ACC112 (cell line): ENCODE results near the gene THRSP.
A peak's percentile ranks its signal among the peaks of the same experiment; 100 is the strongest.
"Not testable (repeated sequence)": the region's sequence is repeated elsewhere in the genome, so short reads cannot be mapped to it uniquely, and the experiment has no call there.

ENCODE experiments used
- H2AFZ ChIP-seq: fragments of 200-600 bp; sonication (generic); one replicate; pipeline ENCODE4 v1.6.0; 2017; ENCODE audit warnings: antibody characterized with exemption, low read length; ENCODE audit not compliant: unreplicated experiment
- H3K27ac ChIP-seq: fragments of 200-600 bp; sonication (generic); 2 replicates; pipeline ENCODE4 v1.5.1; 2014; ENCODE audit warnings: low read depth, mild to moderate bottlenecking, antibody characterized with exemption, low read length, moderate library complexity
- H3K27me3 ChIP-seq: fragments of 200-600 bp; sonication (generic); 2 replicates; pipeline ENCODE4 v1.6.1; 2014; ENCODE audit warnings: mild to moderate bottlenecking, antibody characterized with exemption, low read length, moderate library complexity, mixed read lengths; ENCODE audit not compliant: insufficient read depth
- H3K36me3 ChIP-seq: fragments of 200-600 bp; sonication (generic); 2 replicates; pipeline ENCODE4 v1.6.1; 2016; ENCODE audit warnings: mild to moderate bottlenecking, antibody characterized with exemption, low read length, moderate library complexity, mixed read lengths; ENCODE audit not compliant: insufficient read depth
- H3K4me1 ChIP-seq: fragments of 200-600 bp; sonication (generic); one replicate; pipeline ENCODE4 v1.6.1; 2016; ENCODE audit warnings: low read length, mixed read lengths; ENCODE audit not compliant: insufficient read depth, unreplicated experiment, control insufficient read depth
- H3K4me3 ChIP-seq: fragments of 200-600 bp; sonication (generic); 2 replicates; pipeline ENCODE4 v1.5.1; 2014; ENCODE audit warnings: mild to moderate bottlenecking, low read depth, low read length
- H3K79me2 ChIP-seq: fragments of 200-600 bp; sonication (generic); one replicate; pipeline ENCODE4 v1.6.0; 2016; ENCODE audit warnings: low read length; ENCODE audit not compliant: control insufficient read depth, unreplicated experiment, insufficient read depth

THRSP gene

GRCh38 chr11:78079232-78080083, 15.8 kb downstream of the THRSP start, which contains the start of gene NDUFC2:
TSS of gene NDUFC2 (minus strand) at chr11:78079862. CDS start at chr11:78079744, 118 bp downstream.
- peak within 1 kb of the TSS; percentile 86 for H3K4me3 ChIP-seq
- H3K79me2 ChIP-seq = peaks cover 50% of the 10 kb centered on the region
- H2AFZ ChIP-seq = peak within 1 kb of the TSS; percentile 88
- H3K27ac ChIP-seq = peak within 1 kb of the TSS; percentile 53
- H3K27me3 ChIP-seq = no peaks in the 10 kb centered on the region
- H3K4me1 ChIP-seq = peaks cover 15% of the 10 kb centered on the region
- H3K36me3 ChIP-seq = no peaks in the 10 kb centered on the region

DNA sequence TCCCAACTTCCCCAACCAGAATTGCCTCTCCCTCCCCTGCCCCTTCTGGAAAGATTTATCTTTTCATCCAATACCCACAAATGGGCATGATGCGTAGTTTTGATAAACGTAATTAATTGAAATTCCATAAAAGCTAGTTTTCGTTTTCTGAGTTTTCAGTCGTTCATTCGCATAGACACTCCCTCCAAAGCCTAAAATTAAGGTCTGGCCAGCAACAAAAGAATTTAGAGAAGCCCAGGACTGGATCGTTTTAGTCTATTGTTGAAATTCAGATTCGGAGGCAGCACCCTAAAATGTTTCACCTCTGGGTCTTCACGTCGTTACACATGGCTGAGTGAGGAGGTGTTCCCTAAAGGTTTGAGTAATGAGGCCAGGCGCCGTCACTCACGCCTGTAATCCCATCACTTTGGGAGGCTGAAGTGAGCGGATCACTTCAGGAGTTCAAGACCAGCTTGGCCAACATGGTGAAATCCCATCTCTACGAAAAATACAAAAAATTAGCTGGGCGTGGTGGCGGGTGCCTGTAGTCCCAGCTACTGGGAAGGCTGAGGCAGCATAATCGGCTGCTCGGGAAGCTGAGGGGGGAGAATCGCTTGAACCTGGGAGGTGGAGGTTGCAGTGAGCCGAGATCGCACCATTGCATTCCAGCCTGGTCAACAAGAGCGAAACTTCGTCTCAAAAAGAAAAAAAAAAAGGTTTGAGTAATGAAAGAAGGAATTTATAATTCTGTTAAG, 16.6 kb downstream of the THRSP start:
- Histone ChIP-seq H3K4me3 (peak overlapping the region; percentile 86), H3K27ac (peak overlapping the region; percentile 53), H3K27me3 (no peaks in the 10 kb centered on the region), H3K4me1 (peaks cover 15% of the 10 kb centered on the region), H2AFZ (peak overlapping the region; percentile 88), H3K79me2 (peaks cover 43% of the 10 kb centered on the region), H3K36me3 (no peaks in the 10 kb centered on the region)

- H3K36me3 ChIP-seq = no peaks in the 10 kb centered on the region
- H3K27ac ChIP-seq = no peak overlapping the region
- H3K4me1 ChIP-seq = peaks cover 15% of the 10 kb centered on the region
- no peak overlapping the region for H3K4me3 ChIP-seq
- H3K27me3 ChIP-seq = no peaks in the 10 kb centered on the region
- no peak overlapping the region for H2AFZ ChIP-seq
- peaks cover 36% of the 10 kb centered on the region for H3K79me2 ChIP-seq
These were observed 17.3 kb downstream of the THRSP start for GRCh38 chr11:78080818-78081495.

GRCh38 chr11:78081583-78081982, 17.9 kb downstream of the THRSP start:
- no peak overlapping the region for H3K4me3 ChIP-seq

DNA sequence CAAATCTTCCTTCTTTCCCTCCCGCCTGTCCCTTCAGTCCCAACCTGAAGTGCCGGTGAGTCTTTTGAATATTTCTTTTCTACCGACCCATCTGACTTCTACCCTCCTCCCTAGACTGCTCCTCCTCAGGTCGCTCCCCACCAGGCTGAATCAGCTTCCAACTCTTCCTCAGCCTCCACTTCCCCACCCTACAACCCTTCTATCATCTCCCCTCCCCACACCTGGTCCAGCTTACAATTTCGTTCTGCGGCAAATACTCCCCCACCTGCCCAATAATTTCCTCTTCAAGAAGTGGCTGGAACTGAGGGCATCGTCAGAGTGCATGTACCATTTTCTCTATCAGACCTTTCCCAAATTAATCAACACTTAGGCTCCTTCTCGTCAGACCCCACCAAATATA, 18.5 kb downstream of the THRSP start:
- Histone ChIP-seq H3K27ac (no peak overlapping the region), H3K27me3 (no peaks in the 10 kb centered on the region), H2AFZ (no peak overlapping the region), H3K4me3 (no peak overlapping the region), H3K4me1 (peaks cover 11% of the 10 kb centered on the region), H3K36me3 (no peaks in the 10 kb centered on the region), H3K79me2 (peaks cover 25% of the 10 kb centered on the region)

More at GRCh38 chr11:78081583-78081982, 17.9 kb downstream of the THRSP start:
- H3K27ac ChIP-seq = no peak overlapping the region
- H3K79me2 ChIP-seq = peaks cover 31% of the 10 kb centered on the region
- H3K4me1 ChIP-seq = peaks cover 15% of the 10 kb centered on the region
- no peaks in the 10 kb centered on the region for H3K36me3 ChIP-seq
- no peaks in the 10 kb centered on the region for H3K27me3 ChIP-seq
- H2AFZ ChIP-seq = no peak overlapping the region

DNA sequence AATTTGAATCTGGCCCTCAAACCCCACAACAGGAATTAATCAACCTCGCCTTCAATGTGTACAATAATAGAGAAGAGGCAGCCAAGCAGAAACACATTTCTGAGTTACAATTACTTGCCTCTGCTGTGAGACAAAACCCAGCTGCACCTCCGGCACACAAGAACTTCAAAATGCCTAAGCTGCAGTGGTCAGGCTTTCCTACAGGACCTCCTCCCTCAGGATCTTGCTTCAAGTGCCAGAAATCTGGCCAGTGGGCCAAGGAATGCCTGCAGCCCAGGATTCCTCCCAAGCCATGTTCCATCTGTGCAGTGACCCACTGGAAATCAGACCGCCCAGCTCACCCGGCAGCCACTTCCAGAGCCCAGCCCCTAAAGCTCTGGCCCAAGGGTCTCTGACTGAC, 19.4 kb downstream of the THRSP start:
- no peak overlapping the region for H3K27ac ChIP-seq
- H3K4me1 ChIP-seq = peaks cover 6% of the 10 kb centered on the region
- no peaks in the 10 kb centered on the region for H3K27me3 ChIP-seq
- H2AFZ ChIP-seq = no peak overlapping the region
- H3K36me3 ChIP-seq = no peaks in the 10 kb centered on the region
- no peak overlapping the region for H3K4me3 ChIP-seq
- peaks cover 16% of the 10 kb centered on the region for H3K79me2 ChIP-seq

- H3K36me3 ChIP-seq, H3K27me3 ChIP-seq, H3K79me2 ChIP-seq, H3K4me3 ChIP-seq, H2AFZ ChIP-seq, H3K27ac ChIP-seq, H3K4me1 ChIP-seq: not testable (repeated sequence)
These were observed 20.8 kb downstream of the THRSP start for GRCh38 chr11:78084506-78084905.

GRCh38 chr11:78085972-78086371, 22.3 kb downstream of the THRSP start:
- H3K4me1 ChIP-seq = no peaks in the 10 kb centered on the region
- no peaks in the 10 kb centered on the region for H3K27me3 ChIP-seq
- H3K36me3 ChIP-seq = no peaks in the 10 kb centered on the region
- no peak overlapping the region for H2AFZ ChIP-seq
- no peak overlapping the region for H3K4me3 ChIP-seq
- no peaks in the 10 kb centered on the region for H3K79me2 ChIP-seq
- no peak overlapping the region for H3K27ac ChIP-seq

DNA sequence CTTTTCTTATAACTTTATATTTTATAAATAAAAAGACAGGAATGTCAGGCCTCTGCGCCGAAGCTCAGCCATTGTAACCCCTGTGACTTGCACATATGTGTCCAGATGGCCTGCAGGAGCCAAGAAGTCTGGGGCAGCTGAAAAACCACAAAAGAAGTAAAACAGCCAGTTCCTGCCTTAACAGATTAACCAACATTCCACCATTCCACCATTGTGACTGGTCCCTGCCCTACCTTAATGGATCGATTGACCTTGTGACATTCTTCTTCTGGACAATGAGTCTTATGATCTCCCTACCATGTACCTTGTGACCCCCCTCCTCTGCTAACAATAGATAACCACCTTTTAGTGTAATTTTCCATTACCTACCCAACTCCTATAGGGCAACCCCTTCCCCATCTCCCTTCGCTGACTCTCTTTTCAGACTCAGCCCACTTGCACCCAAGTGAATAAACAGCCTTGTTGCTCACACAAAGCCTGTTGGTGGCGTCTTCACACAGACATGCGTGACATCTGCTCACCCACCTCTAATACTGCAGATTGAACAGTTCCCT, 22.9 kb downstream of the THRSP start:
- H3K79me2 ChIP-seq, H3K4me1 ChIP-seq, H3K4me3 ChIP-seq, H3K27me3 ChIP-seq, H2AFZ ChIP-seq, H3K27ac ChIP-seq, H3K36me3 ChIP-seq: not testable (repeated sequence)

DNA sequence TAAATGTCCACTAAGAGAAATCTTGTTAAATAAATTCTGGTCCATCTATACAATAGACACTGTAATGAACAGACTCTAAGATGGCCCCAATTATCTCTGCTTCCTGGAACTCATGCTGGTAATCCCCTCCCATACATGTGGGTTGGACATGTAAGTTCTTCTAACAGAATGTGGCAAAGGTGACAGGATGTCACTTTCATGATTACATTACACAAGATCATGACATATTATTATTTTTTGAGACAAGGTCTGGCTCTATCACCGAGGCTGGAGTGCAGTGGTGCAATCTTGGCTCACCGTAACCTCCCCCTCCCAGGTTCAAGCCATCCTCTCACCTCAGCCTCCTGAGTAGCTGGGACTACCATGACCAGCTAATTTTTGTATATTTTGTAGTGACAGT, 30.6 kb downstream of the THRSP start:
- Histone ChIP-seq H3K27me3 (no peaks in the 10 kb centered on the region), H2AFZ (no peak overlapping the region), H3K4me3 (no peak overlapping the region), H3K4me1 (no peaks in the 10 kb centered on the region), H3K79me2 (no peaks in the 10 kb centered on the region), H3K36me3 (peaks cover 2% of the 10 kb centered on the region; the same call in 1 of the 2 replicates), H3K27ac (no peak overlapping the region)
